K562 (cell line): ENCODE measurements around the gene IFNA8. TPM values are rescaled to one million over a fixed set of nuclear protein-coding genes. Genes with fewer than 3 reads are reported as not detected.

ENCODE experiments used
- ATAC-seq: fragments of 200-7000 bp; cut with Tn5 transposase; 3 replicates; pipeline ENCODE4 v1.9.1; 2020; ENCODE audit warnings: moderate library complexity
- BruUV-seq: library from RNA; stranded (reverse); fragments of 400-500 nt; replicated peaks from 2 replicates; lab custom pipeline; 2021; lab: Mats Ljungman, UMichigan
- CTCF ChIA-PET: fragments of 300-600 bp; formaldehyde crosslinking; extraction: SDS; loops from one replicate; lab custom pipeline; 2021; ENCODE audit warnings: low intra/inter-chr PET ratio; lab: Yijun Ruan, JAX
- POLR2A ChIA-PET: fragments of 300-600, 350-650 bp; sonication (Branson Sonifier 250); formaldehyde crosslinking; extraction: SDS; loops from one replicate; lab custom pipeline; 2021; ENCODE audit warnings: antibody characterized with exemption, inconsistent platforms; lab: Yijun Ruan, JAX
- DNase-seq, 4 experiments: peaks; one replicate each; pipeline versions ENCODE4 v3.0.0 to v3.0.0-alpha.2; 2011 to 2018; ENCODE audit warnings: low spot score in 3 of 4, mixed read lengths in 3 of 4; ENCODE audit errors: extremely low read depth in 1 of 4
- FAIRE-seq: peaks from 2 replicates; lab custom pipeline; 2011; peaks lifted over from hg19 to GRCh38; lab: Jason Lieb, UNC
- H2AFZ ChIP-seq: 2 replicates; pipeline ENCODE4 v1.6.0; 2011; ENCODE audit warnings: low read depth, low read length, control low read depth, inconsistent platforms
- H3K27ac ChIP-seq: fragments of 200-600 bp; 3 replicates; pipeline ENCODE4 v1.8.0; 2011; ENCODE audit warnings: low read depth, mild to moderate bottlenecking, control low read depth, inconsistent platforms, low read length, moderate library complexity, mixed read lengths; ENCODE audit errors: extremely low read depth
- H3K27me3 ChIP-seq, 2 experiments: fragments of 300-600 bp in 1 of 2; 2 replicates in 1 of 2; 3 replicates in 1 of 2; pipeline versions ENCODE4 v1.6.0 to v1.8.0; 2011; ENCODE audit warnings: inconsistent platforms in 2 of 2, low read length in 2 of 2, mild to moderate bottlenecking in 1 of 2, mixed read lengths in 1 of 2, moderate library complexity in 1 of 2; ENCODE audit not compliant: control insufficient read depth in 2 of 2, insufficient read depth in 2 of 2
- H3K36me3 ChIP-seq: fragments of 300-600 bp; 3 replicates; pipeline ENCODE4 v1.8.0; 2011; ENCODE audit warnings: mild to moderate bottlenecking, low read length, inconsistent platforms; ENCODE audit not compliant: control insufficient read depth, insufficient read depth
- H3K4me1 ChIP-seq, 2 experiments: fragments of 200-600 bp in 1 of 2; replicated peaks in 1 of 2; 2 replicates in 1 of 2; 3 replicates in 1 of 2; pipeline versions ENCODE4 v1.5.1 to v1.8.0; 2011; ENCODE audit warnings: inconsistent platforms in 2 of 2, low read length in 2 of 2, mild to moderate bottlenecking in 1 of 2, mixed read lengths in 1 of 2, moderate library complexity in 1 of 2; ENCODE audit not compliant: control insufficient read depth in 2 of 2, insufficient read depth in 2 of 2
- H3K4me2 ChIP-seq: 2 replicates; pipeline ENCODE4 v1.6.1; 2011; ENCODE audit warnings: low read length, control low read depth, inconsistent platforms, mixed read lengths; ENCODE audit not compliant: insufficient read depth
- H3K4me3 ChIP-seq: fragments of 200-600 bp; sonication (generic), shearing (Covaris generic); 2 replicates; pipeline ENCODE4 v1.5.1; 2016; ENCODE audit warnings: control low read depth, inconsistent platforms
- H3K79me2 ChIP-seq: fragments of 200-600 bp; 3 replicates; pipeline ENCODE4 v1.8.0; 2011; ENCODE audit warnings: low read length, inconsistent platforms; ENCODE audit not compliant: control insufficient read depth, insufficient read depth
- H3K9ac ChIP-seq, 2 experiments: 2 replicates each; pipeline versions ENCODE4 v1.6.0 to v1.6.1; 2011; ENCODE audit warnings: low read depth in 2 of 2, low read length in 2 of 2, control low read depth in 1 of 2, inconsistent platforms in 1 of 2, mild to moderate bottlenecking in 1 of 2, mixed read lengths in 1 of 2; ENCODE audit not compliant: insufficient read depth in 1 of 2
- H3K9me1 ChIP-seq: one replicate; pipeline ENCODE4 v1.6.0; 2011; ENCODE audit warnings: inconsistent platforms, mild to moderate bottlenecking, low read length, moderate library complexity; ENCODE audit not compliant: control insufficient read depth, insufficient read depth
- H3K9me3 ChIP-seq: replicated peaks from 2 replicates; pipeline ENCODE4 v1.5.1; 2011; ENCODE audit warnings: low read depth, low read length, inconsistent platforms; ENCODE audit not compliant: control insufficient read depth, insufficient read depth
- H4K20me1 ChIP-seq: replicated peaks from 2 replicates; pipeline ENCODE4 v1.6.1; 2011; ENCODE audit warnings: low read length, inconsistent platforms, mixed read lengths; ENCODE audit not compliant: control insufficient read depth, insufficient read depth
- BRD9 ChIP-seq: fragments of 450-650 bp; IDR thresholded peaks from 2 replicates; pipeline ENCODE4 v1.6.1; 2018; ENCODE audit warnings: low read depth; ENCODE audit not compliant: partially characterized antibody
- CREB1 ChIP-seq, 2 experiments: sonication (generic) in 1 of 2; formaldehyde crosslinking in 1 of 2; IDR thresholded peaks; 2 replicates each; pipeline versions ENCODE4 v1.6.1 to v1.8.0; 2012 to 2022; ENCODE audit warnings: inconsistent platforms in 1 of 2, mild to moderate bottlenecking in 1 of 2, missing genetic modification reagents in 1 of 2, moderate library complexity in 1 of 2
- FIP1L1 ChIP-seq: fragments of 200-400 bp; formaldehyde crosslinking; IDR thresholded peaks from 2 replicates; pipeline ENCODE4 v1.6.1; 2018; ENCODE audit warnings: mild to moderate bottlenecking, low read depth, low read length; ENCODE audit not compliant: poor library complexity, severe bottlenecking
- FOXM1 ChIP-seq, 2 experiments: fragments of 450-650 bp in 1 of 2; sonication (generic) in 1 of 2; formaldehyde crosslinking in 1 of 2; IDR thresholded peaks; 2 replicates each; pipeline versions ENCODE4 v1.6.1 to v1.9.0; 2017 to 2022; ENCODE audit warnings: low read depth in 2 of 2, mild to moderate bottlenecking in 2 of 2, missing genetic modification reagents in 1 of 2, moderate library complexity in 1 of 2
- MTF1 ChIP-seq: fragments of 250-450 bp; sonication (Bioruptor Pico); IDR thresholded peaks from 2 replicates; pipeline ENCODE4 v1.9.0; 2021; ENCODE audit warnings: moderate library complexity, mild to moderate bottlenecking, inconsistent platforms, borderline replicate concordance
- NFYB ChIP-seq: IDR thresholded peaks from 2 replicates; pipeline ENCODE4 v1.6.1; 2011; ENCODE audit warnings: mild to moderate bottlenecking, moderate library complexity; ENCODE audit not compliant: insufficient read length; ENCODE audit errors: extremely low read depth
- PTTG1 ChIP-seq: fragments of 450-650 bp; IDR thresholded peaks from 2 replicates; pipeline ENCODE4 v1.6.1; 2016; ENCODE audit warnings: low read depth, mild to moderate bottlenecking, missing genetic modification characterization, missing compliant biosample characterization
- RBM34 ChIP-seq: fragments of 200-400 bp; formaldehyde crosslinking; IDR thresholded peaks from 2 replicates; pipeline ENCODE4 v1.6.1; 2018; ENCODE audit warnings: low read length, borderline replicate concordance; ENCODE audit not compliant: insufficient read depth
- SREBF1 ChIP-seq: fragments of 150-350 bp; IDR thresholded peaks from 2 replicates; pipeline ENCODE4 v1.6.1; 2014; ENCODE audit warnings: antibody characterized with exemption, low read depth, low read length, borderline replicate concordance
- SREBF2 ChIP-seq: sonication (generic); formaldehyde crosslinking; IDR thresholded peaks from 2 replicates; pipeline ENCODE4 v1.4.0; 2020; ENCODE audit warnings: mild to moderate bottlenecking, missing genetic modification reagents
- ZNF133 ChIP-seq: fragments of 250-450 bp; sonication (Bioruptor Pico); IDR thresholded peaks from 2 replicates; pipeline ENCODE4 v1.4.0; 2020; ENCODE audit warnings: mild to moderate bottlenecking
- ZNF445 ChIP-seq: fragments of 250-450 bp; sonication (Bioruptor Pico); IDR thresholded peaks from 2 replicates; pipeline ENCODE4 v1.4.0; 2020; ENCODE audit warnings: low read depth, mild to moderate bottlenecking, moderate library complexity
- ZNF77 ChIP-seq: fragments of 250-450 bp; sonication (Bioruptor Pico); IDR thresholded peaks from 2 replicates; pipeline ENCODE4 v1.5.0; 2020
- WGBS: fragments of 100-300 bp; shearing (Covaris generic); methylation state at CpG from one replicate; pipeline ENCODE4 v1.1.6; 2016; ENCODE audit warnings: low coverage, mixed read lengths; ENCODE audit not compliant: insufficient coverage; ENCODE audit errors: missing lambda C conversion rate; 5-methylcytosine and 5-hydroxymethylcytosine counted together
- in situ Hi-C: fragments of 300-500 bp; cut with MboI; formaldehyde crosslinking; loops from 4 replicates; pipeline ENCODE4 v1.15.0; 2018; ENCODE audit warnings: inconsistent platforms, mixed read lengths
- intact Hi-C: fragments of 100-400 bp; cut with micrococcal nuclease; formaldehyde crosslinking; loops from 2 replicates; pipeline ENCODE4 v1.14.2; 2022
- polyA plus RNA-seq, 8 experiments: library from polyadenylated mRNA; depleted of rRNA in 4 of 8; stranded (reverse) in 5 of 8; unstranded in 3 of 8; fragments of >200 nt; fragmentation: Nextera tagmentation in 2 of 8; fragmentation: Illumina TruSeq in 1 of 8; extraction: Ambion mirVana in 2 of 8; extraction: Trizol in 1 of 8; gene quantifications; 2 replicates each; pipeline versions ENCODE4 v1.2.1 to v1.2.3, GENCODE V29; 2011 to 2014; ENCODE audit warnings: inconsistent platforms in 1 of 8, missing spikeins in 1 of 8
- total RNA-seq, 7 experiments: library from RNA; depleted of rRNA in 6 of 7; stranded (reverse); fragments of >200 nt in 6 of 7; fragmentation: Illumina TruSeq in 2 of 7; extraction: Trizol in 2 of 7; gene quantifications; 2 replicates each; pipeline versions ENCODE4 v1.2.1 to v1.2.3, GENCODE V29; 2011 to 2021; ENCODE audit warnings: low replicate concordance in 1 of 7
- TF ChIP-seq, protein P1 (sequence below): fragments of 450-650 bp; IDR thresholded peaks from 2 replicates; pipeline ENCODE4 v1.6.1; 2017; ENCODE audit warnings: antibody characterized with exemption, mild to moderate bottlenecking

IFNA8 gene
- total and polyA plus RNA-seq, 9 of the 15 experiments (the other 6 are each of a cell fraction or from before 2014, with no cell fraction given): not detected

DNA sequence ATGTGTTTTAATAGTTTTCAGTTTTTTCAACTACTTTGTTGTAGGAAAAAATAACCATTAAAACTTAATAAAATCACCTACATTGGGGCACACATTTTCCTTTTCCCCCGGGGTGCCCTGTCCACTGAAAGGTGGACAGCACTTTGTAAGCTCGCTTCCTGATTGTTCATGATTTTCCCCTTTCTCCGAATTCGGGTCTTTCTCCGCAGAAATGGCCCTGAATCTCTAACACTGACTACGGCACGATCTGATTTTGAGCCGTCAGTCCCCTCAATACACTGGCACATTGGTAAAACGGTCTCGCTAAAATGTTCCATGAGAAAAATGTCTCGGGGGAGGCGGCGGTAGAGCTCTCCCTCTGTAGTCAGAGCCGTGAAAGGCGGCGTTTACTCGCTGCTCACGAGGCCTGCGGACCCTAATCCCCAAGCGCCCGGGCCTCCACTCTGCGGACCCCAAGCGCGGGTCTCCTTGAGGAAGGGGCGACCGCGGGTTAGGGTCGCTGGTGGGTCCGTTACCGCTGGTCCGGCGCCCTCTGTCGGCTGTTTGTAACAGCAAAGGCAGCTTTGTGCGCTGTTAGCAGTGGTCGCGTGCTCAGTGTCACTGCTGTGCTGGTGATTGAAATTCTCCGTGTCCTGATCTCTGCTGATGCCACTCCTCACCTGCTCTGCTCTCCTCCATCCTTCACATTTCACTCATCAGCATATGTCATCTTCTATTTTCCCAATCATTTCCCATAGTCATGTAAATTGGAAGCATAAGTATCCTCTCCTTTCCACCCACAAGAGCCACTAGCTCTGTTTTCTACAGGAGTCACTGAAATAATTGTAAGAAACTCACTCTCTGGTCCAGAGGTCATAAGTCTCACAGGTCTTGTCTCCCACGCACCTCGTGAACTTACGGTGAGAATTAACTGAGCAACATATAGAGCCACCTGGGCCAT lies 12.9 kb upstream of the IFNA8 start:
- Histone ChIP-seq H3K4me1 (no peaks in the 10 kb centered on the region), H3K27me3 (no peaks in the 10 kb centered on the region), H3K9ac (no peak overlapping the region), H2AFZ (no peak overlapping the region), H4K20me1 (no peaks in the 10 kb centered on the region), H3K9me1 (no peaks in the 10 kb centered on the region), H3K4me3 (no peak overlapping the region), H3K79me2 (no peaks in the 10 kb centered on the region), H3K9me3 (no peaks in the 10 kb centered on the region), H3K4me2 (no peak overlapping the region), H3K36me3 (no peaks in the 10 kb centered on the region), H3K27ac (no peak overlapping the region)
- ATAC-seq (no peak), DNase-seq (no peak), FAIRE-seq (no peak)
- intact Hi-C loops (no loop called here), in situ Hi-C loops (no loop called here)
- TF ChIP-seq RBM34: no peak
- no peak for TF ChIP-seq FIP1L1
- TF ChIP-seq SREBF1: no peak
- TF ChIP-seq NFYB: no peak
- no peak for TF ChIP-seq PTTG1 (tag)
- TF ChIP-seq MTF1 (CRISPR knock-in tag): no peak
- TF ChIP-seq ZNF133 (CRISPR knock-in tag): no peak
- TF ChIP-seq FOXM1 (IDR thresholded peaks at IDR 0.05; ENCODE audit: low read depth): no peak
- TF ChIP-seq FOXM1 (CRISPR knock-in tag; IDR thresholded peaks at IDR 0.05; ENCODE audit: low read depth): no peak
- no peak for TF ChIP-seq ZNF77 (CRISPR knock-in tag)
- TF ChIP-seq CREB1 (IDR thresholded peaks at IDR 0.05): no peak
- no peak for TF ChIP-seq CREB1 (CRISPR knock-in tag; IDR thresholded peaks at IDR 0.05)
- TF ChIP-seq, protein P1, sequence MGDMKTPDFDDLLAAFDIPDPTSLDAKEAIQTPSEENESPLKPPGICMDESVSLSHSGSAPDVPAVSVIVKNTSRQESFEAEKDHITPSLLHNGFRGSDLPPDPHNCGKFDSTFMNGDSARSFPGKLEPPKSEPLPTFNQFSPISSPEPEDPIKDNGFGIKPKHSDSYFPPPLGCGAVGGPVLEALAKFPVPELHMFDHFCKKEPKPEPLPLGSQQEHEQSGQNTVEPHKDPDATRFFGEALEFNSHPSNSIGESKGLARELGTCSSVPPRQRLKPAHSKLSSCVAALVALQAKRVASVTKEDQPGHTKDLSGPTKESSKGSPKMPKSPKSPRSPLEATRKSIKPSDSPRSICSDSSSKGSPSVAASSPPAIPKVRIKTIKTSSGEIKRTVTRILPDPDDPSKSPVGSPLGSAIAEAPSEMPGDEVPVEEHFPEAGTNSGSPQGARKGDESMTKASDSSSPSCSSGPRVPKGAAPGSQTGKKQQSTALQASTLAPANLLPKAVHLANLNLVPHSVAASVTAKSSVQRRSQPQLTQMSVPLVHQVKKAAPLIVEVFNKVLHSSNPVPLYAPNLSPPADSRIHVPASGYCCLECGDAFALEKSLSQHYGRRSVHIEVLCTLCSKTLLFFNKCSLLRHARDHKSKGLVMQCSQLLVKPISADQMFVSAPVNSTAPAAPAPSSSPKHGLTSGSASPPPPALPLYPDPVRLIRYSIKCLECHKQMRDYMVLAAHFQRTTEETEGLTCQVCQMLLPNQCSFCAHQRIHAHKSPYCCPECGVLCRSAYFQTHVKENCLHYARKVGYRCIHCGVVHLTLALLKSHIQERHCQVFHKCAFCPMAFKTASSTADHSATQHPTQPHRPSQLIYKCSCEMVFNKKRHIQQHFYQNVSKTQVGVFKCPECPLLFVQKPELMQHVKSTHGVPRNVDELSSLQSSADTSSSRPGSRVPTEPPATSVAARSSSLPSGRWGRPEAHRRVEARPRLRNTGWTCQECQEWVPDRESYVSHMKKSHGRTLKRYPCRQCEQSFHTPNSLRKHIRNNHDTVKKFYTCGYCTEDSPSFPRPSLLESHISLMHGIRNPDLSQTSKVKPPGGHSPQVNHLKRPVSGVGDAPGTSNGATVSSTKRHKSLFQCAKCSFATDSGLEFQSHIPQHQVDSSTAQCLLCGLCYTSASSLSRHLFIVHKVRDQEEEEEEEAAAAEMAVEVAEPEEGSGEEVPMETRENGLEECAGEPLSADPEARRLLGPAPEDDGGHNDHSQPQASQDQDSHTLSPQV: no peak
- TF ChIP-seq ZNF445 (CRISPR knock-in tag): no peak
- TF ChIP-seq SREBF2 (CRISPR knock-in tag): no peak
- TF ChIP-seq BRD9: no peak
- CTCF ChIA-PET: no interaction called here
- POLR2A ChIA-PET: no interaction called here
- BruUV-seq: no TSS peak
- no CpG with 5 or more reads among the region's 40 CpGs for WGBS
